Measurements from ENCODE around the gene CR1. TPM values are rescaled to one million over a fixed set of nuclear protein-coding genes. Genes with fewer than 3 reads are reported as not detected.

Gene CR1
- total and polyA plus RNA-seq, 9 of the 15 experiments (the other 6 are each of a cell fraction or from before 2014, with no cell fraction given) = 0.07 to 0.47 (median 0.18) TPM

DNA sequence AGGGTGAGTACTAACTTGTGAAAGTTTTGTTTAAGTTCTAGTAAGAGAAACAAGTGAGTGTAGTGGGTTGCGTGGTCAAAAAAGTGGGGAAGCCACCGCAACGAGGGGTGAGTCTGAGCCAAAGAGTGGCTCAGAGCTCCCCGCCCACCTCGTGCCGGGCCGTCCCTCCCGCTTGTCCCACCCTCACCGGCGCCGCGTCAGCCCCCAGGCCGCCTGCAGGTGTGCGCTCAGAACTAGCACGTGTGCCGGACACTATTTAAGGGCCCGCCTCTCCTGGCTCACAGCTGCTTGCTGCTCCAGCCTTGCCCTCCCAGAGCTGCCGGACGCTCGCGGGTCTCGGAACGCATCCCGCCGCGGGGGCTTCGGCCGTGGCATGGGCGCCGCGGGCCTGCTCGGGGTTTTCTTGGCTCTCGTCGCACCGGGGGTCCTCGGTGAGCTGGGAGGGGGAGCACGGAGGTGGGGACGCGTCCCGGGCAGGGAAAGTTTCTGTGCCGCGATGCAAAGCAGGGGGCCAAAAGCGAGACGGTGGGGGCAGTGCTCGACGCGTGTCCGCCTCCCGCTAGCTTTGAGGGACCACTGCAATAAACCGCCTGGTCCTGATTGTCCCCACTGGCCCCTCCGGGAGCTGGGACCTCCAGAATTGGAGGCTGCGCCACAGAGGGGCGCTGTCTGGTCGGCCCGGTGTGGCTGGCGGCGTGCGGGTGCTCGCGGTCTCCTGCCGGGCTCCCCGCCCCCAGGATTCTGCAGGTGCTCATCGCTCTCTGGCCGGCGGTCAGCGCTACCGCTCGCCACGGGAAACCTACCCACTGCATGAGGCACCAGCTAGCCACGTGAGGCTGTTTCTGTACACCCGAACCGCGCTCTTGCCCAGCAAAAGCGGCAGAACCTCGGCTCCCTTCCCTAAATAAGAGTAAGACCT, 41.7 kb upstream of the CR1 start, which contains the start of gene CR2 (continued):
- TF ChIP-seq ZNF668 (CRISPR knock-in tag; IDR thresholded peaks at IDR 0.05) = no peak
- TF ChIP-seq ZNF41 (CRISPR knock-in tag; conservative IDR thresholded peaks at IDR 0.05) = no peak
- no peak for TF ChIP-seq ZNF197 (CRISPR knock-in tag; IDR thresholded peaks at IDR 0.05; ENCODE audit: low read depth)
- no peak for TF ChIP-seq HMG20B (CRISPR knock-in tag; IDR thresholded peaks at IDR 0.05)
- 0 out of 2 replicates have a peak, but pooled peaks have one; percentile 25 for TF ChIP-seq NR3C1 (CRISPR knock-in tag; IDR thresholded peaks at IDR 0.05)
- no peak for TF ChIP-seq GABPA (tag; conservative IDR thresholded peaks at IDR 0.05; ENCODE audit: low read depth)
- no peak for TF ChIP-seq GATA2 (CRISPR knock-in tag; IDR thresholded peaks at IDR 0.05)
- TF ChIP-seq ZFP30 (CRISPR knock-in tag; IDR thresholded peaks at IDR 0.05; ENCODE audit: borderline replicate concordance) = no peak
- TF ChIP-seq, protein P1, sequence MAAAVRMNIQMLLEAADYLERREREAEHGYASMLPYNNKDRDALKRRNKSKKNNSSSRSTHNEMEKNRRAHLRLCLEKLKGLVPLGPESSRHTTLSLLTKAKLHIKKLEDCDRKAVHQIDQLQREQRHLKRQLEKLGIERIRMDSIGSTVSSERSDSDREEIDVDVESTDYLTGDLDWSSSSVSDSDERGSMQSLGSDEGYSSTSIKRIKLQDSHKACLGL (CRISPR knock-in tag; IDR thresholded peaks at IDR 0.05; ENCODE audit: borderline replicate concordance, poor library complexity, severe bottlenecking) = no peak
- TF ChIP-seq TARDBP (IDR thresholded peaks at IDR 0.05) = no peak
- TF ChIP-seq LEF1 (IDR thresholded peaks at IDR 0.05) = no peak
- TF ChIP-seq, protein P2, sequence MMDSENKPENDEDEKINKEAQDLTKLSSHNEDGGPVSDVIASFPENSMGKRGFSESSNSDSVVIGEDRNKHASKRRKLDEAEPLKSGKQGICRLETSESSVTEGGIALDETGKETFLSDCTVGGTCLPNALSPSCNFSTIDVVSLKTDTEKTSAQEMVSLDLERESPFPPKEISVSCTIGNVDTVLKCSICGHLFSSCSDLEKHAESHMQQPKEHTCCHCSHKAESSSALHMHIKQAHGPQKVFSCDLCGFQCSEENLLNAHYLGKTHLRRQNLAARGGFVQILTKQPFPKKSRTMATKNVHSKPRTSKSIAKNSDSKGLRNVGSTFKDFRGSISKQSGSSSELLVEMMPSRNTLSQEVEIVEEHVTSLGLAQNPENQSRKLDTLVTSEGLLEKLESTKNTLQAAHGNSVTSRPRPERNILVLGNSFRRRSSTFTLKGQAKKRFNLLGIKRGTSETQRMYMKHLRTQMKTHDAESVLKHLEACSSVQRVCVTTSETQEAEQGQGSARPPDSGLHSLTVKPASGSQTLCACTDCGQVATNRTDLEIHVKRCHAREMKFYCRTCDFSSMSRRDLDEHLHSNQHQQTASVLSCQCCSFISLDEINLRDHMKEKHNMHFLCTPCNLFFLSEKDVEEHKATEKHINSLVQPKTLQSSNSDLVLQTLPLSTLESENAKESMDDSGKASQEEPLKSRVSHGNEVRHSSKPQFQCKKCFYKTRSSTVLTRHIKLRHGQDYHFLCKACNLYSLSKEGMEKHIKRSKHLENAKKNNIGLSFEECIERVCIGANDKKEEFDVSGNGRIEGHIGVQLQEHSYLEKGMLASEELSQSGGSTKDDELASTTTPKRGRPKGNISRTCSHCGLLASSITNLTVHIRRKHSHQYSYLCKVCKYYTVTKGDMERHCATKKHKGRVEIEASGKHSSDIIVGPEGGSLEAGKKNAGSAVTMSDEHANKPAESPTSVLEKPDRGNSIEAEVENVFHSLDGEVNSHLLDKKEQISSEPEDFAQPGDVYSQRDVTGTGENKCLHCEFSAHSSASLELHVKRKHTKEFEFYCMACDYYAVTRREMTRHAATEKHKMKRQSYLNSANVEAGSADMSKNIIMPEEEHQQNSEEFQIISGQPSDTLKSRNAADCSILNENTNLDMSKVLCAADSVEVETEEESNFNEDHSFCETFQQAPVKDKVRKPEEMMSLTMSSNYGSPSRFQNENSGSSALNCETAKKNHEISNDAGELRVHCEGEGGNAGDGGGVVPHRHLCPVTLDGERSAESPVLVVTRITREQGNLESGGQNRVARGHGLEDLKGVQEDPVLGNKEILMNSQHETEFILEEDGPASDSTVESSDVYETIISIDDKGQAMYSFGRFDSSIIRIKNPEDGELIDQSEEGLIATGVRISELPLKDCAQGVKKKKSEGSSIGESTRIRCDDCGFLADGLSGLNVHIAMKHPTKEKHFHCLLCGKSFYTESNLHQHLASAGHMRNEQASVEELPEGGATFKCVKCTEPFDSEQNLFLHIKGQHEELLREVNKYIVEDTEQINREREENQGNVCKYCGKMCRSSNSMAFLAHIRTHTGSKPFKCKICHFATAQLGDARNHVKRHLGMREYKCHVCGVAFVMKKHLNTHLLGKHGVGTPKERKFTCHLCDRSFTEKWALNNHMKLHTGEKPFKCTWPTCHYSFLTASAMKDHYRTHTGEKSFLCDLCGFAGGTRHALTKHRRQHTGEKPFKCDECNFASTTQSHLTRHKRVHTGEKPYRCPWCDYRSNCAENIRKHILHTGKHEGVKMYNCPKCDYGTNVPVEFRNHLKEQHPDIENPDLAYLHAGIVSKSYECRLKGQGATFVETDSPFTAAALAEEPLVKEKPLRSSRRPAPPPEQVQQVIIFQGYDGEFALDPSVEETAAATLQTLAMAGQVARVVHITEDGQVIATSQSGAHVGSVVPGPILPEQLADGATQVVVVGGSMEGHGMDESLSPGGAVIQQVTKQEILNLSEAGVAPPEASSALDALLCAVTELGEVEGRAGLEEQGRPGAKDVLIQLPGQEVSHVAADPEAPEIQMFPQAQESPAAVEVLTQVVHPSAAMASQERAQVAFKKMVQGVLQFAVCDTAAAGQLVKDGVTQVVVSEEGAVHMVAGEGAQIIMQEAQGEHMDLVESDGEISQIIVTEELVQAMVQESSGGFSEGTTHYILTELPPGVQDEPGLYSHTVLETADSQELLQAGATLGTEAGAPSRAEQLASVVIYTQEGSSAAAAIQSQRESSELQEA (IDR thresholded peaks at IDR 0.05; ENCODE audit: low read depth) = no peak
- TF ChIP-seq MTA2 (IDR thresholded peaks at IDR 0.05; ENCODE audit: low read depth) = no peak
- 0 out of 4 replicates have a peak, but pooled peaks of 1 of the 2 experiments have one; percentile 32 for TF ChIP-seq TEAD1 (CRISPR knock-in tag; IDR thresholded peaks at IDR 0.05)
- peak; percentile 48; the same call in 1 of the 2 replicates for TF ChIP-seq CTBP1 (IDR thresholded peaks at IDR 0.05; ENCODE audit: borderline replicate concordance)
- TF ChIP-seq POLR2AphosphoS2 (IDR thresholded peaks at IDR 0.05; ENCODE audit: low read length) = no peak
- no peak for TF ChIP-seq DDX20 (tag; IDR thresholded peaks at IDR 0.05; ENCODE audit: low read depth)
- TF ChIP-seq, protein P3, sequence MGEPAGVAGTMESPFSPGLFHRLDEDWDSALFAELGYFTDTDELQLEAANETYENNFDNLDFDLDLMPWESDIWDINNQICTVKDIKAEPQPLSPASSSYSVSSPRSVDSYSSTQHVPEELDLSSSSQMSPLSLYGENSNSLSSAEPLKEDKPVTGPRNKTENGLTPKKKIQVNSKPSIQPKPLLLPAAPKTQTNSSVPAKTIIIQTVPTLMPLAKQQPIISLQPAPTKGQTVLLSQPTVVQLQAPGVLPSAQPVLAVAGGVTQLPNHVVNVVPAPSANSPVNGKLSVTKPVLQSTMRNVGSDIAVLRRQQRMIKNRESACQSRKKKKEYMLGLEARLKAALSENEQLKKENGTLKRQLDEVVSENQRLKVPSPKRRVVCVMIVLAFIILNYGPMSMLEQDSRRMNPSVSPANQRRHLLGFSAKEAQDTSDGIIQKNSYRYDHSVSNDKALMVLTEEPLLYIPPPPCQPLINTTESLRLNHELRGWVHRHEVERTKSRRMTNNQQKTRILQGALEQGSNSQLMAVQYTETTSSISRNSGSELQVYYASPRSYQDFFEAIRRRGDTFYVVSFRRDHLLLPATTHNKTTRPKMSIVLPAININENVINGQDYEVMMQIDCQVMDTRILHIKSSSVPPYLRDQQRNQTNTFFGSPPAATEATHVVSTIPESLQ (CRISPR knock-in tag; IDR thresholded peaks at IDR 0.05) = no peak
